GM23338 (cell line): ENCODE data around the gene DESI2. TPM values are rescaled to one million over a fixed set of nuclear protein-coding genes. Genes with fewer than 3 reads are reported as not detected.

Source experiments
- ATAC-seq: fragments of 200-7000 bp; cut with Tn5 transposase; 3 replicates; pipeline ENCODE4 v1.9.1; 2020
- DNase-seq: peaks from one replicate; pipeline ENCODE4 v3.0.0-alpha.2; 2015; ENCODE audit warnings: low spot score
- H2AFZ ChIP-seq: fragments of 200-600 bp; sonication (generic); 2 replicates; pipeline ENCODE4 v1.8.0; 2016; ENCODE audit warnings: antibody characterized with exemption, mild to moderate bottlenecking, moderate library complexity
- H3F3A ChIP-seq: fragments of 200-600 bp; sonication (generic); replicated peaks from 2 replicates; pipeline ENCODE4 v1.8.0; 2017; ENCODE audit warnings: antibody characterized with exemption, mixed run types, low read depth
- H3K27ac ChIP-seq: fragments of 200-600 bp; sonication (generic); 2 replicates; pipeline ENCODE4 v1.6.1; 2016; ENCODE audit warnings: low read depth
- H3K27me3 ChIP-seq: fragments of 200-600 bp; sonication (generic); 2 replicates; pipeline ENCODE4 v1.8.0; 2016; ENCODE audit warnings: mild to moderate bottlenecking, mixed run types, moderate library complexity; ENCODE audit not compliant: insufficient read depth
- H3K36me3 ChIP-seq: fragments of 200-600 bp; sonication (generic); 2 replicates; pipeline ENCODE4 v1.8.0; 2016; ENCODE audit warnings: mild to moderate bottlenecking; ENCODE audit not compliant: insufficient read depth
- H3K4me1 ChIP-seq: fragments of 200-600 bp; sonication (generic); 2 replicates; pipeline ENCODE4 v1.8.0; 2016; ENCODE audit warnings: mild to moderate bottlenecking, moderate library complexity; ENCODE audit not compliant: insufficient read depth
- H3K4me2 ChIP-seq: fragments of 200-600 bp; sonication (generic); 2 replicates; pipeline ENCODE4 v1.7.1; 2017; ENCODE audit warnings: mixed run types
- H3K4me3 ChIP-seq: fragments of 200-600 bp; sonication (generic); 2 replicates; pipeline ENCODE4 v1.6.1; 2016; ENCODE audit warnings: mixed run types
- H3K79me2 ChIP-seq: fragments of 200-600 bp; sonication (generic); replicated peaks from 2 replicates; pipeline ENCODE4 v1.8.0; 2017; ENCODE audit warnings: mild to moderate bottlenecking; ENCODE audit not compliant: insufficient read depth
- H3K9me2 ChIP-seq: fragments of 200-600 bp; sonication (generic); 2 replicates; pipeline ENCODE4 v1.8.0; 2017; ENCODE audit not compliant: insufficient read depth
- H4K20me1 ChIP-seq: fragments of 200-600 bp; sonication (generic); replicated peaks from 2 replicates; pipeline ENCODE4 v1.8.0; 2017; ENCODE audit warnings: mild to moderate bottlenecking; ENCODE audit not compliant: insufficient read depth
- H3K27ac Mint-ChIP-seq: 2 replicates; pipeline ENCODE4 v1.8.0; 2020; ENCODE audit warnings: inconsistent platforms, mild to moderate bottlenecking, moderate library complexity, mixed read lengths
- H3K27me3 Mint-ChIP-seq: 3 replicates; pipeline ENCODE4 v1.8.0; 2022; ENCODE audit warnings: low read depth, mild to moderate bottlenecking, moderate library complexity, mixed read lengths, inconsistent platforms; ENCODE audit not compliant: insufficient read depth, poor library complexity
- H3K36me3 Mint-ChIP-seq: 3 replicates; pipeline ENCODE4 v1.8.0; 2021; ENCODE audit warnings: low read depth, mild to moderate bottlenecking, inconsistent platforms, moderate library complexity, mixed read lengths
- H3K4me1 Mint-ChIP-seq: 3 replicates; pipeline ENCODE4 v1.8.0; 2020; ENCODE audit warnings: mild to moderate bottlenecking, inconsistent platforms, mixed read lengths
- H3K4me3 Mint-ChIP-seq: 3 replicates; pipeline ENCODE4 v1.8.0; 2021; ENCODE audit warnings: moderate library complexity, mild to moderate bottlenecking, inconsistent platforms, mixed read lengths
- H3K9me3 Mint-ChIP-seq: 3 replicates; pipeline ENCODE4 v1.8.0; 2020; ENCODE audit warnings: moderate library complexity, mild to moderate bottlenecking, inconsistent platforms, mixed read lengths
- EZH2phosphoT487 ChIP-seq: fragments of 200-600 bp; sonication (generic); IDR thresholded peaks from one replicate; pipeline ENCODE4 v1.8.1; 2018; ENCODE audit warnings: antibody characterized with exemption; ENCODE audit not compliant: unreplicated experiment
- NANOG ChIP-seq: IDR thresholded peaks from 2 replicates; pipeline ENCODE4 v1.6.1; 2016; ENCODE audit warnings: antibody characterized with exemption, borderline replicate concordance
- POLR2AphosphoS5 ChIP-seq: IDR thresholded peaks from 2 replicates; pipeline ENCODE4 v1.6.1; 2016; ENCODE audit warnings: antibody characterized with exemption, low read depth
- STAT1 ChIP-seq: IDR thresholded peaks from one replicate; pipeline ENCODE4 v1.6.1; 2016; ENCODE audit warnings: antibody characterized with exemption; ENCODE audit not compliant: unreplicated experiment
- ZNF114 ChIP-seq: fragments of 250-450 bp; sonication (Bioruptor Pico); IDR thresholded peaks from 2 replicates; pipeline ENCODE4 v1.5.0; 2020; ENCODE audit warnings: mild to moderate bottlenecking, moderate library complexity
- polyA plus RNA-seq: library from polyadenylated mRNA; unstranded; fragments of >200 nt; fragmentation: Nextera tagmentation; extraction: Ambion mirVana; gene quantifications from 2 replicates; pipeline ENCODE4 v1.2.1, GENCODE V29; 2016
- total RNA-seq: library from RNA; depleted of rRNA; stranded (reverse); fragments of >200 nt; shearing (Covaris generic); gene quantifications from 2 replicates; pipeline ENCODE4 v1.2.3, GENCODE V29; 2014
- TF ChIP-seq, protein P1 (sequence below): fragments of 250-450 bp; sonication (Bioruptor Pico); IDR thresholded peaks from 2 replicates; pipeline ENCODE4 v1.5.0; 2020; ENCODE audit warnings: mild to moderate bottlenecking, moderate library complexity
- TF ChIP-seq, protein P2 (sequence below): IDR thresholded peaks from one replicate; pipeline ENCODE4 v1.6.1; 2018; ENCODE audit warnings: antibody characterized with exemption; ENCODE audit not compliant: unreplicated experiment

DESI2 gene
- total and polyA plus RNA-seq, 2 experiments from 2014 or later = 145 TPM

DNA sequence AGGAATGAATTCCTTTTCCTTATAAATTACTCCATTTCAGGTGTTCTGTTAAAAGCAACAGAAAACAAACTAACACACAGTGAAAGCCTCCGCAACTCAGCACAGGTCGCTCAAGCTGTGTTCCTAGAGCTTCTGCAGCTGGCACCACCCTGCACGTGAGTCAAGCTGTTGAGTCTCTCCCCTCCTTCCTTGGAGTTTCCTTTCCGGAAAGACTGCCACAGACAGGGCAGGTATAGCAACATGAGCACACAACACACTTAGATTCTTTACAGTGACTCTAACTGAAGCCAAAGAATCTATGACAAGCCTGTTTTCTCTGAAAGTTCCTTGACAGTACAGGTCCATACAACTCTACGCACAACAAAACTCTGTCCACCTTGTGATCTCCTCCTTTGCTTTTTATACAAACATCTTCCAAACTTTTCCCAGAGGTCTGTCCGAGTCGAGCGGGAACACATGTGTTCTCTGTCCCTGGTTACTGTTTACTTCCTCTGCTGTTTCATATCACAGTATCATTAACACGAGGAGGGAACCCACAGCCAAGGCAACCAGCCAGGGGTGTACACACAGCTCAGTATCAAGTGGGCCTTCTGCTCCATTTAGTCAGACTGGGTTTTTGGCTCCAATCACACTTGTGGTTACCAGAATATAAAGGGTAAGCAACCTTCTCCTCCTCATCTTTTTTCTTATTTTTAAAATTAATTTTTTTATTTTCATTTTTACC, 38.7 kb upstream of the DESI2 start:
- TF ChIP-seq, protein P1, sequence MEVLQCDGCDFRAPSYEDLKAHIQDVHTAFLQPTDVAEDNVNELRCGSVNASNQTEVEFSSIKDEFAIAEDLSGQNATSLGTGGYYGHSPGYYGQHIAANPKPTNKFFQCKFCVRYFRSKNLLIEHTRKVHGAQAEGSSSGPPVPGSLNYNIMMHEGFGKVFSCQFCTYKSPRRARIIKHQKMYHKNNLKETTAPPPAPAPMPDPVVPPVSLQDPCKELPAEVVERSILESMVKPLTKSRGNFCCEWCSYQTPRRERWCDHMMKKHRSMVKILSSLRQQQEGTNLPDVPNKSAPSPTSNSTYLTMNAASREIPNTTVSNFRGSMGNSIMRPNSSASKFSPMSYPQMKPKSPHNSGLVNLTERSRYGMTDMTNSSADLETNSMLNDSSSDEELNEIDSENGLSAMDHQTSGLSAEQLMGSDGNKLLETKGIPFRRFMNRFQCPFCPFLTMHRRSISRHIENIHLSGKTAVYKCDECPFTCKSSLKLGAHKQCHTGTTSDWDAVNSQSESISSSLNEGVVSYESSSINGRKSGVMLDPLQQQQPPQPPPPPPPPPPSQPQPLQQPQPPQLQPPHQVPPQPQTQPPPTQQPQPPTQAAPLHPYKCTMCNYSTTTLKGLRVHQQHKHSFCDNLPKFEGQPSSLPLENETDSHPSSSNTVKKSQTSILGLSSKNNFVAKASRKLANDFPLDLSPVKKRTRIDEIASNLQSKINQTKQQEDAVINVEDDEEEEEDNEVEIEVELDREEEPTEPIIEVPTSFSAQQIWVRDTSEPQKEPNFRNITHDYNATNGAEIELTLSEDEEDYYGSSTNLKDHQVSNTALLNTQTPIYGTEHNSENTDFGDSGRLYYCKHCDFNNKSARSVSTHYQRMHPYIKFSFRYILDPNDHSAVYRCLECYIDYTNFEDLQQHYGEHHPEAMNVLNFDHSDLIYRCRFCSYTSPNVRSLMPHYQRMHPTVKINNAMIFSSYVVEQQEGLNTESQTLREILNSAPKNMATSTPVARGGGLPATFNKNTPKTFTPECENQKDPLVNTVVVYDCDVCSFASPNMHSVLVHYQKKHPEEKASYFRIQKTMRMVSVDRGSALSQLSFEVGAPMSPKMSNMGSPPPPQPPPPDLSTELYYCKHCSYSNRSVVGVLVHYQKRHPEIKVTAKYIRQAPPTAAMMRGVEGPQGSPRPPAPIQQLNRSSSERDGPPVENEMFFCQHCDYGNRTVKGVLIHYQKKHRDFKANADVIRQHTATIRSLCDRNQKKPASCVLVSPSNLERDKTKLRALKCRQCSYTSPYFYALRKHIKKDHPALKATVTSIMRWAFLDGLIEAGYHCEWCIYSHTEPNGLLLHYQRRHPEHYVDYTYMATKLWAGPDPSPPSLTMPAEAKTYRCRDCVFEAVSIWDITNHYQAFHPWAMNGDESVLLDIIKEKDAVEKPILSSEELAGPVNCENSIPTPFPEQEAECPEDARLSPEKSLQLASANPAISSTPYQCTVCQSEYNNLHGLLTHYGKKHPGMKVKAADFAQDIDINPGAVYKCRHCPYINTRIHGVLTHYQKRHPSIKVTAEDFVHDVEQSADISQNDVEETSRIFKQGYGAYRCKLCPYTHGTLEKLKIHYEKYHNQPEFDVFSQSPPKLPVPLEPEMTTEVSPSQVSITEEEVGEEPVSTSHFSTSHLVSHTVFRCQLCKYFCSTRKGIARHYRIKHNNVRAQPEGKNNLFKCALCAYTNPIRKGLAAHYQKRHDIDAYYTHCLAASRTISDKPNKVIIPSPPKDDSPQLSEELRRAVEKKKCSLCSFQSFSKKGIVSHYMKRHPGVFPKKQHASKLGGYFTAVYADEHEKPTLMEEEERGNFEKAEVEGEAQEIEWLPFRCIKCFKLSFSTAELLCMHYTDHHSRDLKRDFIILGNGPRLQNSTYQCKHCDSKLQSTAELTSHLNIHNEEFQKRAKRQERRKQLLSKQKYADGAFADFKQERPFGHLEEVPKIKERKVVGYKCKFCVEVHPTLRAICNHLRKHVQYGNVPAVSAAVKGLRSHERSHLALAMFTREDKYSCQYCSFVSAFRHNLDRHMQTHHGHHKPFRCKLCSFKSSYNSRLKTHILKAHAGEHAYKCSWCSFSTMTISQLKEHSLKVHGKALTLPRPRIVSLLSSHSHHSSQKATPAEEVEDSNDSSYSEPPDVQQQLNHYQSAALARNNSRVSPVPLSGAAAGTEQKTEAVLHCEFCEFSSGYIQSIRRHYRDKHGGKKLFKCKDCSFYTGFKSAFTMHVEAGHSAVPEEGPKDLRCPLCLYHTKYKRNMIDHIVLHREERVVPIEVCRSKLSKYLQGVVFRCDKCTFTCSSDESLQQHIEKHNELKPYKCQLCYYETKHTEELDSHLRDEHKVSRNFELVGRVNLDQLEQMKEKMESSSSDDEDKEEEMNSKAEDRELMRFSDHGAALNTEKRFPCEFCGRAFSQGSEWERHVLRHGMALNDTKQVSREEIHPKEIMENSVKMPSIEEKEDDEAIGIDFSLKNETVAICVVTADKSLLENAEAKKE (CRISPR knock-in tag) = no peak
- TF ChIP-seq POLR2AphosphoS5 (no peak), EZH2phosphoT487 (no peak), NANOG (no peak), ZNF114 (CRISPR knock-in tag) (no peak), STAT1 (no peak)
- TF ChIP-seq, protein P2, sequence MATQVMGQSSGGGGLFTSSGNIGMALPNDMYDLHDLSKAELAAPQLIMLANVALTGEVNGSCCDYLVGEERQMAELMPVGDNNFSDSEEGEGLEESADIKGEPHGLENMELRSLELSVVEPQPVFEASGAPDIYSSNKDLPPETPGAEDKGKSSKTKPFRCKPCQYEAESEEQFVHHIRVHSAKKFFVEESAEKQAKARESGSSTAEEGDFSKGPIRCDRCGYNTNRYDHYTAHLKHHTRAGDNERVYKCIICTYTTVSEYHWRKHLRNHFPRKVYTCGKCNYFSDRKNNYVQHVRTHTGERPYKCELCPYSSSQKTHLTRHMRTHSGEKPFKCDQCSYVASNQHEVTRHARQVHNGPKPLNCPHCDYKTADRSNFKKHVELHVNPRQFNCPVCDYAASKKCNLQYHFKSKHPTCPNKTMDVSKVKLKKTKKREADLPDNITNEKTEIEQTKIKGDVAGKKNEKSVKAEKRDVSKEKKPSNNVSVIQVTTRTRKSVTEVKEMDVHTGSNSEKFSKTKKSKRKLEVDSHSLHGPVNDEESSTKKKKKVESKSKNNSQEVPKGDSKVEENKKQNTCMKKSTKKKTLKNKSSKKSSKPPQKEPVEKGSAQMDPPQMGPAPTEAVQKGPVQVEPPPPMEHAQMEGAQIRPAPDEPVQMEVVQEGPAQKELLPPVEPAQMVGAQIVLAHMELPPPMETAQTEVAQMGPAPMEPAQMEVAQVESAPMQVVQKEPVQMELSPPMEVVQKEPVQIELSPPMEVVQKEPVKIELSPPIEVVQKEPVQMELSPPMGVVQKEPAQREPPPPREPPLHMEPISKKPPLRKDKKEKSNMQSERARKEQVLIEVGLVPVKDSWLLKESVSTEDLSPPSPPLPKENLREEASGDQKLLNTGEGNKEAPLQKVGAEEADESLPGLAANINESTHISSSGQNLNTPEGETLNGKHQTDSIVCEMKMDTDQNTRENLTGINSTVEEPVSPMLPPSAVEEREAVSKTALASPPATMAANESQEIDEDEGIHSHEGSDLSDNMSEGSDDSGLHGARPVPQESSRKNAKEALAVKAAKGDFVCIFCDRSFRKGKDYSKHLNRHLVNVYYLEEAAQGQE = no peak
- DNase-seq = no peak
- Histone ChIP-seq H3K27me3 (no peaks in the 10 kb centered on the region), H3K27ac (no peak overlapping the region), H3K9me2 (no peaks in the 10 kb centered on the region), H3K4me1 (peaks cover 15% of the 10 kb centered on the region; the same call in 1 of the 2 replicates), H3K4me3 (no peak overlapping the region), H4K20me1 (no peaks in the 10 kb centered on the region), H2AFZ (peak overlapping the region; percentile 87), H3K79me2 (no peaks in the 10 kb centered on the region), H3K36me3 (no peaks in the 10 kb centered on the region), H3F3A (no peaks in the 10 kb centered on the region), H3K4me2 (no peak overlapping the region)
- Mint-ChIP-seq H3K4me1 (peaks cover 17% of the 10 kb centered on the region), H3K4me3 (no peak overlapping the region), H3K9me3 (no peaks in the 10 kb centered on the region), H3K36me3 (no peaks in the 10 kb centered on the region), H3K27ac (no peak overlapping the region), H3K27me3 (peaks cover 2% of the 10 kb centered on the region)
- ATAC-seq = no peak
